Raji (cell line): ENCODE data around the gene FZD10.

Experiments
- POLR2A ChIP-seq: IDR thresholded peaks from 2 replicates; pipeline ENCODE4 v1.6.1; 2011; ENCODE audit warnings: low read depth, low read length, control low read depth; ENCODE audit not compliant: insufficient read depth

The FZD10 gene

GRCh38 chr12:130142736-130143135, 19.5 kb upstream of the FZD10 start:
- no peak for TF ChIP-seq POLR2A

- TF ChIP-seq POLR2A: no peak
Observed at GRCh38 chr12:130143136-130143535, 19.1 kb upstream of the FZD10 start.

- no peak for TF ChIP-seq POLR2A
Observed at GRCh38 chr12:130144256-130144655, 18.0 kb upstream of the FZD10 start.

- no peak for TF ChIP-seq POLR2A
Observed at GRCh38 chr12:130145731-130146130, 16.5 kb upstream of the FZD10 start.

- no peak for TF ChIP-seq POLR2A
Observed at GRCh38 chr12:130146176-130146931, 15.9 kb upstream of the FZD10 start.

- no peak for TF ChIP-seq POLR2A
Observed at GRCh38 chr12:130147875-130148596, 14.2 kb upstream of the FZD10 start.

- no peak for TF ChIP-seq POLR2A
Observed at GRCh38 chr12:130151846-130152245, 10.4 kb upstream of the FZD10 start.

- TF ChIP-seq POLR2A: no peak
Observed at GRCh38 chr12:130152386-130152785, 9.9 kb upstream of the FZD10 start.

GRCh38 chr12:130153803-130154202, 8.5 kb upstream of the FZD10 start:
- TF ChIP-seq POLR2A: no peak

- no peak for TF ChIP-seq POLR2A
Observed at GRCh38 chr12:130154276-130155070, 7.8 kb upstream of the FZD10 start.

GRCh38 chr12:130155416-130156073, 6.7 kb upstream of the FZD10 start:
- no peak for TF ChIP-seq POLR2A

GRCh38 chr12:130156652-130157275, 5.5 kb upstream of the FZD10 start:
- TF ChIP-seq POLR2A: no peak

- no peak for TF ChIP-seq POLR2A
Observed at GRCh38 chr12:130157998-130158753, 4.1 kb upstream of the FZD10 start.

- no peak for TF ChIP-seq POLR2A
Observed at GRCh38 chr12:130158754-130159059, 3.6 kb upstream of the FZD10 start.

GRCh38 chr12:130160306-130160705, 2.0 kb upstream of the FZD10 start:
- no peak for TF ChIP-seq POLR2A

GRCh38 chr12:130160711-130161231, 1.5 kb upstream of the FZD10 start:
- no peak for TF ChIP-seq POLR2A
